GM20431 (cell line): ENCODE measurements around the gene IQCH.

Experiments
- in situ Hi-C: fragments of 300-500 bp; cut with MseI, MboI; formaldehyde crosslinking; loops from one replicate; pipeline ENCODE4 v1.15.0; 2020; ENCODE audit warnings: low sequenced_read_pairs; ENCODE audit not compliant: unreplicated experiment

Gene IQCH

GRCh38 chr15:67474405-67475110 lies 220.0 kb downstream of the IQCH start:
- in situ Hi-C loops = no loop called here

GRCh38 chr15:67479781-67480505 lies 225.4 kb downstream of the IQCH start:
- in situ Hi-C loops = no loop called here

DNA sequence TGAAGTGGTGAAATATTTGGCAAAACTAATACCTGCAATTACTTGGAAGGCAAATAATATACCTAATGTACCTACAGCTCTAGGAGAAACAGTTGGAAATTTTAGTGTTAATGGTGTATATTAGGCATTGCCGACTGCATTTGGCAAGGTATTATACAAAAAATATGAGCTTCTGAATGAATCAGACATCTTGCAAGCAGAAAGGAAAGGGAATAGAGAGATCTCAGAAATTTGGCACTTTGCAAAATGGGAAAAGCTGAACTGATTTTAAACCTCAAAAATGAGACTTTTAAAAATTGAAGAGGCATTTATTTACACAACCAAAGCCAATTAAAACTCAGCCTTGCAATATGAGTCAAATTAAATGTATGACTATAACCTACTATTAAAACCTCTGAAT lies 226.2 kb downstream of the IQCH start:
- in situ Hi-C loops = no loop called here

- in situ Hi-C loops = no loop called here
Observed at GRCh38 chr15:67481680-67482079, 227.1 kb downstream of the IQCH start.

DNA sequence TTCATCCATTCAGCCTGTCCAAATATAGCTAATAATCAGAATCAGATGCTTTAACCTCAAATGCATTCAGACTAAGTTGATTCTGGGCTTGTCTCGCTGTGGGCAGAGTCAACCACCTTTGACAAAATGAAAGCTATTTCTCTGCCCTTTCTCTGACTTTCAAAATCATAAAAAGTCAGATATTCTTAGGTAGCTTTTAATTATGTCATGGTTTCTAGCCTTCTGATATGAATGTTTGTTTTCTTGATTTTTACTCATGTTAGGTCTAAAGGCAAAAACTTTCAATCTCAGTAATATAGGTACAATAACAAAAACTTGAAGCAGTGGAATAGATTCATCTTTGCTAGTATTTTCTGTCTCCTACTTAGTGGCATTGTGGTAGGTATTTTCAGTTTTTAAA lies 241.0 kb downstream of the IQCH start:
- in situ Hi-C loops = no loop called here

DNA sequence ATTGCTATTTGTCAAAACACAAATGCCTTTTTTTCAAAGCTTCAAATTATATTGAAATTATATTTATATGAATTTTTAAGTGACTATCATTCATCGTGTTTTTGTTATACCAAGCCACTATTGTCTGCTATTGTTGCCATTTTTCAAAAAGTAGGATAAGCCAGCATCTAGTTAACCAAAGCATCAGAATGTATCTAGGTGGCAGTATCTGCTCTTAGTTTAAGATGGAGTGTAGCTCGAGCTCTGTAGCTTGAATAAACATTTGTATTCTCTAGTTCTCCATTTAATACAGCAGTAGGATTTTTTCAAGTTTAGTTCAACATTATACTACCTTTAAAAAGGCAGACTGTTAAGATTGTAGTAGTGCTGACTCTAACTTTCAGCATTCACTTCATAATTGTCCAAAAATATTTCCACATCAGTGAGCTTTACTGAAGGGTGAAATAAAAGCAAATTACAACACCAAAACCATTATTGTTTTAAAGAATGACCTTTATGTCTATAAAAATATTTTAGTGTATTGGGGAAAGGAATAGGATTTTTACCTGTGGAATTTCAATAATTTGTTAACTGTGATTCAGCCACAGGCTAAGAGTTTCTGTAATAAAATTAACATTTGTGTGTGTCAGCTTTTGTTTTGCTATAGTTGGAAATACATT lies 246.7 kb downstream of the IQCH start:
- in situ Hi-C loops = no loop called here

- in situ Hi-C loops = no loop called here
Observed at GRCh38 chr15:67501836-67502461, 247.4 kb downstream of the IQCH start.

DNA sequence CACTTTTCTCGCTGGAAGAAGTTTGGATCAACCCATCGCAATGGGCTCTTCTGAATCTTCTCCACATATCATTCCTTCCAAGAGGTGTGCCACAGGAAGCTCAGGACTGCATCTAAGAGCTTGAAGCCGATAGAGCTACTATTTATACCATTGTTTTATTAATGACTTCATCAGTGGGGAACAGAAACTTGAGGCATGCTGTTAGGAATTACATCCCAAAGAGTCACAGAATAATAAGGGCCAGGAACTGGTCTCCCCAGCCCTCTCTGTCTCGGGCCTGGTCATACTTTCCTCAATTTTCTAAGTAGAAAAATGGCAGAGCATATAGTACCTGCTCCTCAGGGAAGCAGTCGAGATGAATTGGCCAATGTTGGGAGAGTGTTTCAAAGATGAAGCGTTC lies 249.5 kb downstream of the IQCH start:
- in situ Hi-C loops = no loop called here

DNA sequence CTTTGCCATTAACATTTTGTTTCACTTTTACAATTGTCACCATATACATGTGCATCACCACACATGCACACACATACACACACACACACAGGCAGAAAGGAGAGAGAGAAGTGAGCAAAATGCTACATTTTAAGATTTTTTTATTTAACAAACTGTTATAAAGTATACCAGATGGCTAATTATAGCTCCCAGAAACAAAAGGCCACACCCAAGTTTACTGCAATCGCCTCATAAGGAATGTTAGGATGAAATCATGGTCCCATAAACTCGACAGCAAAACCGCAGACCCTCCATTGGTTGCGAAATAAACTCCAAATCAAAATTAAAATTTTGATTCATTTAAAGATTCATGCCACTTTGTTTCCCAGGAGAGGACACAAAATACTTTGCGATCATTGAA lies 250.2 kb downstream of the IQCH start:
- in situ Hi-C loops = no loop called here

DNA sequence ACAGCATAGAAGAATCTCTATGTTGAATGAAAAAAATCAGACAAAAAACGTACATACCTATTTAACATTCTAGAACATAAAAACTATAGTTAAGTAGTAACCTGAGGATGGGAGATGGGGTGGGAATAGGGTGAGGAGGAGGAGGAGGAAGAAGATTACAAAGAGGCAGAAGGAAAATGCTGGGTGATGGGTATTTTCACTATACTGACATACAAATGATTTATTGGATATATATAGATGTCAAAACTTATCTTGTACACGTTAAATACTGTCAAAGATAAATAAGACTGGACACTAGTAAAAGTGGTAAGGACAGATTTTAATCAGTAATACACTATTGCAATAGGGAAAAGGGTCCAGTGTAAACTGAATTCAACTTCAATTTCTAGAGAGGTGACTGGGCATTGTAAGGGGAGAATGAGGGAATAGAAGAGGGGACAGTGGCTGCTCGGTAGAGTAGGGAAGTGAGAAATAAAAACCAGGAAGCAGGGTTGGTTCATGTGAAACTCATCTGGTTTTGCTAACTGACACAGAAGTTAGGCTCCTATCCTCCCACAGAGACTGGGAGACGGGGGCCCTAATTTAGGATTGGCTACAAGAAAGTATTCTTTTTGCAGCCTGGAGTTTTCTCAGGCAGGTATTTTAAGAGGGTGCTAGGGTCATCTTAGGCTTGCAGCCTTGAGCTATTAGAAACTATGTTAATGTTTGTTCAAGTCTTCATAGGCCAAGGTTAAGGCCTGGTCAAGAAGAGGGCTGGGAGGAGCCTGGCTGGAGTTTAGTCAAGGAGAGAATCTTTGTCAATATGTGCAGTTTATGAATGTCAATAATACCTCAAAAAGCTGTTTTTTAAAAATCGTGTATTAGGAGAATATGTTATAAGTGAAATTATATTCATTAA lies 251.3 kb downstream of the IQCH start:
- in situ Hi-C loops = no loop called here

DNA sequence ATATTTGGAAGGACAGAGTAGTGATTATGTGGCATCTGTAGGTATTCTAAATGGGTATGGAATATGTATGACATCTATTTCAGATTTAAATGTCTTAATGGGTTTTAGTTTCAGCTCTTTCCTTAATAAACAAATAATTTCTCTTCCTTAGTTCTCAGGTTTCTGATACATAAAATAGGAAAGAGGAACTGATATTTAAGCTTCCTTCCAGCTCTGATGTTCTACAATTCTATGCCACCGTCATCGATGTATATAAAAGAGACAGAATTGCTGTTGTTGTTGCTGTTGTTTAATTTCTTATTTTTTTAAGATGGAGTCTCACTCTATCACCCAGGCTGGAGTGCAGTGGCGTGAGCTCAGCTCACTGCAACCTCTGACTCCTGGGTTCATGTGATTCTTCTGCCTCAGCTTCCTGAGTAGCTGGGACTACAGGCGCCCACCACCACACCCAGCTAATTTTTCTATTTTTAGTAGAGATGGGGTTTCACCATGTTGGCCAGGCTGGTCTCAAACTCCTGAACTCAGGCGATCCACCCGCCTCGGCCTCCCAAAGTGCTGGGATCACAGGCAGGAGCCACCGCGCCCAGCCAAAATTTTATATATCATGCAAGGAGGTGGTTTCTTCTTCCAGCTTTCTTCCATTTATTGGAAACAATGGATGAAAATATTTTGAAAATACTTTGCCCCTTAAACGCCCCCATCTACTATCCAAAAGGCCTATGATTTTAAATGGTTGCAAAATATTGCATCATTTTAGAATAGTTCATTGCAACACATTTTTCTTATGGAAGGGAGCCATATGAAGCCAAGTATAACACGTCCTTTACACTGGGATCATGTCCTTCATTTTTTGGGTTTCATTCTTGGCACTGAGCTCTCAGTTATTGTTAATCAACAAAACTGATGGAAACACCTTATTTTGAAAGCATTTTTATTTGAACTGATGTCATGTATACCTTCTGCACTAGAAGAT lies 252.5 kb downstream of the IQCH start:
- in situ Hi-C loops = no loop called here

DNA sequence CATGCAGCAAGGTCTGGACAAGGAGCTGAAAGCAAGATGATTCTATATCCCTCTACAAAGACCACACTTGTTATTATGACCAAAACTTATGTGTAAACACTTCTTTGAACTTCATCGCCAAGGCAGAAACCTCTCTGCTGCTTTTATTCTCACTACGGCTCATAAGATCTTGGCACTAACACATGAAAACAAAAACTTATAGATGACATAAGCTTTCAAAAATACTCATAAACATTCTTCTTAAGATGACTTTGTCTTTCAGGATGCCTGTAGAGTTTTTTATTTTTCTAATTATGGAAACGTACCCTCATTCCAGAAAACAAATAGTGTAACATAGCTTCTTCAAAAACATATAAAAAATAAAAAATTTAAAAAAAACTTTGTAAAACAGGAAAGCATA lies 253.8 kb downstream of the IQCH start:
- in situ Hi-C loops = no loop called here

GRCh38 chr15:67509918-67510317 lies 255.3 kb downstream of the IQCH start:
- in situ Hi-C loops = no loop called here

- in situ Hi-C loops = no loop called here
Observed at GRCh38 chr15:67510597-67511190, 256.1 kb downstream of the IQCH start.

- in situ Hi-C loops = no loop called here
Observed at GRCh38 chr15:67511606-67512005, 257.0 kb downstream of the IQCH start.

DNA sequence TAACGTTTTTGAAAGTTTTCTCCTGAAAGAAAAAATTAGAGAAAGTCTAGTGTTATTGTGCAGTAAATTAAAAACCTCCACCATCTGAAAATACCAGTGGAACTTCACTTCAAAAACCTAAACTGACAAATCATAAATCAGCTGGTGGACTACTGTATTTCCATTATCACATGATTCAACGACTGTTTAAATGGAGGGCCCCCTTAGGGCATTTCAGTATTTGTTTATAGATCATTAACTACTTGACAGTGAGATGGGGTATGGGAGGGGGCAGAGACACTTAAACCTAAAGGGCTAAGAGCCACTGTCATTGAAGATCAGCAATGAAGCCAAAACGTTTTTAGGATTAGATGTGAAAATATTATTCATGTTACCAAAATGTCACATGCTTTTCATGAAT lies 257.6 kb downstream of the IQCH start:
- in situ Hi-C loops = no loop called here

DNA sequence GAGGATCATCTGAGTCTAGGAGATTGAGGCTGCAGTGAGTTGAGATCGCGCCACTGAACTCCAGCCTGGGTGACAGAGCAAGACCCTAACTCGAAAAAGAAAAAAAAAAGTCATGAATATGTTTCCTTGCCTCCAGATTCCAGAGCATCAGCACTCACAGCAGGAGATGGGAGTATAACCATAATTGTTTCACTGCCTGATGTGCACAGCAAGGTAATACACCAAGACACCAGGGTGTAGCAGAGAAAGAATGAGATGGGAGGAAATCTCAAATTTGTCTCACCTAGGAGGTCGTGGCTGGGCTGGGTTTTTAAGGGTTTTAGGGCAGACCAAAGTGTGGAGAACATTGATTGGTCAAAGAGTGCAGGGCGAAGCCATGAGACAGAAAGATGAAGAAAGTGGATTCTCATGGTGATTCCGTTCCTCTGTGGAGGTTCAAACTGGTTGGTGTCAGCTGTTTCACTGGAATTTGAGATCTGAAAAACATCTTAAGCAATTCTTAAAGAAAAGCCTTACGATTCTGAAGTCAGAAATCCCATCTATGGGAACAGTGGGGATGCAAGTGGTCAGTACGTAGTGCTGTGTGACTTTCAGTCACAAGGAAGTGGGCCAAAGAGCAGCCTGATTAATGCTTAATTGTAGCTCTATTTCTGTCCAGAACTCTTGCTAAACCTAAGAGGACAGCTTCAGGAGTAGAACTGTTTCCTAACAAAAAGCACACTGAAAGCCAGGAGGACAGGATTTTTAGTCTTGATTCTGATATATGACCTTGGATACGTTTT lies 258.5 kb downstream of the IQCH start:
- in situ Hi-C loops = no loop called here

DNA sequence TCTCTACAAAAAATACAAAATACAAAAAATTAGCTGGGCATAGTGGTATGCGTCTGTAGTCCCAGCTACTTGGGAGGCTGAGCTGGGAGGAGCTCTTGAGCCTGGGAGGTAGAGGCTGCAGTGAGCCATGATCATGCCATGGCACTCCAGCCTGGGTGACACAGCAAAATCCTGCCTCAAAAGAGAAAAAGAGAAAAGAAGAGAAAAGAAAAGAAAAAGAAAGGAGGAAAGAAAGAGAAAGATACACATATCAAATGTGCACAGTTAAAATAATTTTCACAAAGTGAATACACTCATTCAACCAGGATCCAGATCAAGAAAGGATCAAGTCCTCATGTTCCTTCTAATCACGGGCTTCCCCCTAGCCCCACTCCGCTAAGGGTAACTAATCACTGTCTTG lies 260.5 kb downstream of the IQCH start:
- in situ Hi-C loops = no loop called here
